ENCODE data around the gene CHST9.

- TF ChIP-seq EZH2phosphoT487 (IDR thresholded peaks at IDR 0.05; ENCODE audit: borderline replicate concordance, low read length) (no peak), CTCF (IDR thresholded peaks at IDR 0.05; ENCODE audit: low read depth, low read length, poor library complexity, severe bottlenecking) (no peak)
Observed at GRCh38 chr18:27144672-27145071, 40.4 kb downstream of the CHST9 start.

Data from DOHH2 (cell line).